GM18507 (cell line): ENCODE results near the gene ALOXE3.

Experiments used
- DNase-seq: peaks from one replicate; pipeline ENCODE4 v3.0.0; 2011; ENCODE audit warnings: low read depth; ENCODE audit not compliant: insufficient read length; ENCODE audit errors: extremely low spot score
- FAIRE-seq: peaks from 2 replicates; lab custom pipeline; 2011; peaks lifted over from hg19 to GRCh38; lab: Jason Lieb, UNC

The ALOXE3 gene

DNA sequence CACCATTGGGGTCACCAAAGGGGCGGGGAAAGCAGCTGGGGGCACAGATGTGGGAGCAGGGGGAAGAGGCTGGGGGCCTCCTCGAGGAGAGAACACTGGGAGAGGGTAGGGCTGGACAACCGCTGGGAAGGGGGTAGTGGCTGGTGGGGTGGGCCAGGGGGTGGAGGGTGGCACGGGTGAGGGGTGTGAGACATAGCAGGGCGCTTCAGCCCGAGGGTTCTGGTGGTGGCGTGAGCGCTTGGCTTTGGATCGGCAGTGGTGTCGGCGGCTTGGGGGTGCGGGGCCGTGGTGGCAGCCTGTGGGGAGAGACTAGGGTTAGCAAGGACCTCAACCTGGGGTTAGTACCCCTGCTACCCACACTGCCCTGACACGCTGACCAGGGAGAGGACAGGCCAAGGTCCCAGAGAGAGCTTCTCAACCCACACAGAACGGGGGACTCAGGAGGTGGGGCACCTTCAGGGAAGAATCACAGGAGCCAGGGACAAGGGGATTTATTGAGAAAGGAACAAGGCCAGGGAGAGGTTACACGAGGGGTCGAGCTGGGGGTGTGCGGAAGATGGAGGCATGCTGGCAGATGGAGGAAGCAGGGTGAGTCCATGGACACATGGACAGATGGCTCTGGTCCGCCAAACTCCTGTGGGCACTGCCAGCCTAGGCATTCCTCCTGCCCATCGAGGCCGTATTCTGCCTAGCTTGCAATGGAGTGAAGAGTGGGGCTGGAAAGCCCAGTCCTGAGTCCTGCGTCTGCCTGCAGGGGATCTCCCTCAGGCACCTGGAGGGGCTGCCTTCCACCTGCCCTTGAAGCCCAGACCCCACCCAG is 25.5 kb upstream of the ALOXE3 start:
- DNase-seq (no peak), FAIRE-seq (no peak)

DNA sequence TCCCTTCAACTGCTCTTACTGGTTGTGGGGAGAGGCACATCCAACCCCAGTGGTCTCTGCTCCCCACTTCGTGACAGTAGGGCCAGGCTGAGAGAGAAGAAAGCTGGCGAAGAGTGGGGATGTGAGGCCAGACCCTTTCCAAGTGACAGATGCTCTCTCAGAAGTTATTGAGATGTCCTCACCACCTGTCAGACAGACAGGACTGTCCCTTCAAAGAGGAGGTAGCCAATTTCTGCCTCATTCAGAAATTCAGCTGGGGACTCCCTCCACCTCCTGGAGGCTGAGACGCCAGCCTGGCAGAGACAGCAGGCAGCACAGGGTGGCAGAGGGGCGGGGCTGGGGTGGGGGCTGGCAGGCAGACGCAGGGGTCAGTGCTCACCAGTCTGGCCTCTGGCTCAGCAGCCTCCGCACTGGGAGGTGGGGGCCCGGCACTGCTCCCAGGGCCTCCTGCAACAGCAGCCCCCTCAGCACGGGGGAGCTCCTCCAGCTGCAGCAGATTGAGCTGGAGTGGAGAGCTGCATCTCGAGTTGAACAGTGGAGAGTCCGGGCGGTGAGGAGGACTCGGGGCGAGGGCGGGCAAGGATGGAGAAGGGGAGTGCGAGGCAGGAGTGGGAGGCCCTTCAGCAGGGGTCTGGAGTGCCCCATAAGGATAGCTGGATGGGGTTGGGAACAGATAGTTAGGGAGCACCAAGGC is 24.7 kb upstream of the ALOXE3 start:
- DNase-seq = no peak
- no peak for FAIRE-seq

DNA sequence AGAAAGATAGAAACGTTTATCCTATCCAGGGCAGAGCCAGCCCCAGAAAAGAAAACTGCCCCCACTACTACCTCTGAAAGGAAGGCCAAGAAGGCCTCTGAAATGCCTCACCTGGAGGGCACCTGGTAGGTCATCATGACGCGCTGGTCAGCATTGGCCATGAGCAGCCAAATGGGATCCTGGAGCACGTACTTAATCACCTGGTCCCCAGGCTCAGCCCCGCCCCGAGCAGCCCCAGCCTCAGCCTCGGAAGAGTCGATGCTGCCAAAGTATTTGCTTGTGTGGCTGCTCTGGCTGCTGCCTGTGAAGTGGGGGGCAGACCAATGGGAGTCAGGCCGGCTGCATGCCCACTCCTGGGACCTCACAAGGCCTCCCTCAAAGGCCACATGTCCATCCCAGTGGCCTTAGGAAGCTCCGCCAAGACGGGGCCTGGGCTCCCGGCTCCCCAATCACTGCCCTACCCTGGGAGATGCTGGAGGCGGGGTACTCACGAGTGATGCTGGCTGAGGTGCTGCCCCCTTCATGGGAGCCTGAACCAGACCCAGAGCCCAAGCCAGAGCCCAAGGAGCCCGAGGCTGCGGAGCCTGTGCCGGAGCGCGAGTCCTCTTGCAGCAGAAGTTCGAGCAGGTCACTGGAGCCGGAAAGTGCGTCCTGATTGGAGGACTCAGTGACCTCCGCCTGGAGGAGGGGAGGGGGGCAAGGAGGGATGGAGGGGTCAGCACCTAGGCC is 24.0 kb upstream of the ALOXE3 start:
- FAIRE-seq (no peak), DNase-seq (no peak)

DNA sequence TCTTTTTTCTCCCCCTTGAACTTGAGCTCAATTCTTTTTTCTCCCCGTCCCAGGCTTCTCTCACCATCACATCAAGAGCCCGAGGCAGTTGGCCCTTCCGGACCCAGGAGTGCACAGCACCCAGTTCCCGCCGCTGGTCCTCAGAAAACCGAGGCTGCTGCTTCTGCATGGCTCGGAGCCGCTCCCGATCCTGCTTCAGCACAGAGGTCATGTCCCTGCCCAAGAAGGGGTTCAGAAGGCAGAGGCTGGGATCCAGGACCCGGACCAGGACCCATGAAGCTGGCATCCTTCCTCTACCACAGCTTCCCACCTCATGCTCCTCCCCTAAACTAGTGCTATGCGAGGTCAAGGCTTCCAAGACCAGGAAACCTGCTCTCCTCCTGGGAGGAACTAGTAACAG is 23.4 kb upstream of the ALOXE3 start:
- no peak for DNase-seq
- no peak for FAIRE-seq

DNA sequence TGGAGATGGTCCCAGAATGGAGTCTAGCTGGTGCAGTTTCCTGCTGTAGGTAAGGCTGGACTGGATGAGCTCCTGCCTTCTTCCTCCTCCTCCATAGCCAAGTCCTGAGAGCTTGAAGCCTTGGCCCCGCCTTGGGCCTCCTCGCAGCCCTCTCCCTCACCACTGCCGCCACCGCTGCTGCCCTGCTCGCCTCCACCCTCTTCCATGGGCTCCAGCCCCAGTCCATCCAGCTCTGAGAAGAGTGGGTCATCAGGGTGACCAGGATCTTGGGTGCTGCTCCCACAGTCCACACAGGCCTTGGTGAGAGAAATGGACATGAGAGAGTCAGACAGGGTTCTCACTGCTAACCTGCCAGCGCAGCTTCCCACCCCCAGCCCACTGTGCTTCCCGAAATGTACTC is 22.7 kb upstream of the ALOXE3 start:
- DNase-seq (no peak), FAIRE-seq (no peak)

DNA sequence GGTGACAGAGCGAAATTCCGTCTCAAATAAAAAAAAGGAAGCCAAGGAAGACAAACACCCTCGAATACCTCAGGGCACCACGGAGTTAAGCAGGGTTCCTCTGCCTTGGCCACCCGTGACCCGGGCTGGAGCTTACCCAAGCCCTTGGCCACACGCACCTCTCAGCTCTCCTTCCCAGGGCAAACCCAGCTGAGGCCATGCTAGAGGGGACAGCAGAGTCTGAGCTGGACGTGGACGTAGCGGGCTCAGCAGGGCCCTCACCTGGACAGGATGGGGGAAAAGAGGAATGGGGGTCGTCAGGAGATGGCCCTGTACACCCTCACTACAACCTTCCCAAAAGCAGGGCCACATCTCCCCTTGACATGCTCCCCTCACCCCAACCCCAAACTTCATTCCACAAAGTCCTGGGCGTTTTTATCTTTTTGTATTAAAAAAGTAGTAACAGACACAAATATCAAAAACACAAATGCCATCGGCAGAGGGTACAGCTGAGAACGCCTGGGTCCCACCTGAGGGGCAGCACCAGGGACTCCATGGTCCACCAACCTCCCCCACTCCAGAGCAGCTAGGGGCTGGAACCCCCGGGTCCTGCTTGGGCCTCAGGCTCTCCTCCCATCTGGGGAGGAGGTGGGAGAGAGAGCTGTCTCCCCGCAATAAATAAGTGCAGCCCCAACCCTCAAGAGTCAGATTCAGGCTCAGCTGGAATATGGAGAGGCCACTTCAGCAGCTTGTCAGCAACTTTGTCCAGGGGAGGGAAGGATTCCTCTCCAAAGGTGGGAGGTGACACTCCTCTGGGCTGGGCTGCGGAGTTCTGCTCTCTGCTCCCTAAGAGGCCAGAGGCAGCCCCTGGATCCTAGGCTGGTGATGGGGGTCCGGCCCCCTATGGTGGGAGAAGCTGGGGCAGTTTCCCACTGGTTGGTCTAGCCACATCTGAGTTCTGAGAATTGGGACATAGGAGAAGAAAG is 22.0 kb upstream of the ALOXE3 start:
- no peak for DNase-seq
- no peak for FAIRE-seq

DNA sequence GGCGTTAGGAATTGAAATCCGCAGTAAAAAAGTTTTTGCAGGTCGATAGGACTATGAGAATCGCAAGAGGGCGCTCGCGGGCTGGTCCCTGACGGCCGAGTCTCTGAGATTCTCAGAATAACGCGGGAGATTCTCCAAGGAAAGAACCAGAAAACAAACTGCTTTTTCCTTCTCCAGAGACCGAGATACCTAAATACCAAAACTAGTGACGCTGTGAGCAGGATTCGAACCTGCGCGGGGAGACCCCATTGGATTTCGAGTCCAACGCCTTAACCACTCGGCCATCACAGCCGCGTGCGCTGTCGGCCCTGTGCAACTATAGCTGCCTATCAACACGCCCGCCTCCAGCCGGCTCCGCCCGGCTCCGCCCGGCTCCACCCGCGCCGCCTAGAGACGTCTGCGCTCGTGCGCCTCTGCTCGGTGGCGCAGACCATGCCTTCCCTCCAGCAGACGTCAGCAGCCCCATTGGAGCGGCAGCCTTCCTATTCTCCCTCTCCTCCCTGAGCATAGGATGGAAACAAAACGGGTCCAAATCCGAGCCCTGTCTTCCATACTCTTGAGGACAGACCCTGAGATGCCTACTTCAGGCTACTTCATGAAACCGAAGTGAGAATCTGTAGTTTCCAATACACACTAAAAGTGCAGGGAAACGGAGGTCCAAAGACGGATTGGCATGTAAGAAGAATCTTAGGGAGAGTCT is 20.5 kb upstream of the ALOXE3 start:
- FAIRE-seq = peak; percentile 94

DNA sequence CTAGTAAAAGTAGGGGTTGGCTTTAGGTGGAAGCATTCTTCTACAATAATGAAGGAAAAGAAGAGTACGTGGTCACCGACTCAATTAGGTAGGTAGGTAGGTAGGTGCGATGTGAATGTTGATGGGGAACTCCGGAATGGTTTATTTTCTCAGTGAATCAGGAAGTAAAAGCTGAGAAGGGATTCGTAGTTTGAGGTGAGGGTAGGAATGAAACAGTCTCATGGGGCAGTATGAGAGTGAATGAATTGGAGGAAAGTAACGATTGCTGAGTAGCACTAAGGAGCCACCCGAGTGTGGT is 20.0 kb upstream of the ALOXE3 start:
- no peak for DNase-seq
- FAIRE-seq = no peak

More for the DNA sequence above, 20.5 kb upstream of the ALOXE3 start:
- peak; percentile 81 for DNase-seq

DNA sequence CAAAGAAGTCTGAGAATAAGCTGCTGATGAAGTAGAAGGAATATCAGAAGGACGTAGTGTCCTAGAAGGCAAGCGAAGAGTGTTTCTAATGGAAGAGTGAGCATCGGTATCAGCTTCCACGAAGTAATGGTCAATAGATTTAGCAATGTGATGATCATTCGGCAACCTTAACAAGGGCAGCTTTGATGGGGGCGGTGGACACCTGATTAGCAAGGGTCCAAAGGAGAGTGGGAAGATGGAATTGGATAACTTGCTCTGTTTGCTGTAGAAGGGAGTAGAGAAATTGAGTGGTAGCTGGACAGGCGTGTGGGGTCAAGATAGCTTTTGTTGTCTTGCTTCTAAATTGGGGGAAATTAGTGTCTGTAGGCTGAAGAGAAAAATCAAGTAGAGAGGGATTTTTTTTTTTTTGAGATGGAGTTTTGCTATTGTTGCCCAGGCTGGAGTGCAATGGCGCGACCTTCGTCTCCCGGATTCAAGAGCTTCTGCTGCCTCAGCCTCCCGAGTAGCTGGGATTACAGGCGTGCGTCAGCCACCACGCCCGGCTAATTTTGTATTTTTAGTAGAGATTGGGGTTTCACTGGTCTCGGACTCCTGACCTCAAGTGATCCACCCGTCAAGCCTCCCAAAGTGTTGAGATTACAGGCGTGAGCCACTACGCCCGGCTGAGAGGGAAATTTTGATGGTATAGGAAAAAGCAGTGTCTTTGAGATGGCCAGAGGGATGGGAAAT is 19.5 kb upstream of the ALOXE3 start:
- FAIRE-seq = no peak
- DNase-seq = no peak

DNA sequence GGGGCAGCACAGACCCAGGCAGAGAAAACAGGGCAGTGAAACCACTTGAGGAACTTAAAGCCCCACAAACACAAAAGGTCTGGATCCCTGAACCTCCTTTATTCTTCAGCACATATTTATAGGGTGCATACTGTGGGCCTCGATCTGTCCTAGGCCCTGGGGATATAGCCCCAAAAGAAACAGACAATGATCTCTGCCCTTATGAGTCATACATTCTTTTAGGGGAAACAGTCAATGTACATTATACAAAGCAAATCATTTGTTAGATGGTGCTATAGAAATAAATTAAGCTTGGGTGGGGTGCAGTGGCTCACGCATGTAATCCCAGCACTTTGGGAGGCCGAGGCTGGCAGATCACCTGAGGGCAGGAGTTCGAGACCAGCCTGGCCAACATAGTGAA is 15.6 kb upstream of the ALOXE3 start:
- DNase-seq (no peak), FAIRE-seq (no peak)

DNA sequence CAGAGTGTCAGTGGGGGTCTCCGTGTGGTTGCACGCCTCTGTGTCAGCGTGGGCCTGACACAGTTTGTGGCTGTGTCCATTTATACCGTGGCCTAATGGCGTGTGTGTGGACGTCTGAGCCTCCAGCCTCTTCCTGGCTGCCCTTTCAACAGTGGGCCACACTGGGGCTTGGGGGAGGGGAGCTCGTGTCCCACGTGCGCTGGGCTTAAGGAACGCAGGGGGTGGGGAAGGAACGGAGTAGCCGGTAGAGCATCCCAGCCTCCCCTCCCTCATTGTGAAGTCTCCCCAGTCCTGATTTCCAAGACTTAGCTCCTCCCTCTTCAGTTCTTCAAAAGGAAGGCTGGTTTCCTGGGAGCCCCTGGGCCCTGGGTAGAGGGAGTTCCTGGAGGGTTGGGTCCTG is 15.1 kb upstream of the ALOXE3 start:
- DNase-seq (no peak), FAIRE-seq (no peak)

DNA sequence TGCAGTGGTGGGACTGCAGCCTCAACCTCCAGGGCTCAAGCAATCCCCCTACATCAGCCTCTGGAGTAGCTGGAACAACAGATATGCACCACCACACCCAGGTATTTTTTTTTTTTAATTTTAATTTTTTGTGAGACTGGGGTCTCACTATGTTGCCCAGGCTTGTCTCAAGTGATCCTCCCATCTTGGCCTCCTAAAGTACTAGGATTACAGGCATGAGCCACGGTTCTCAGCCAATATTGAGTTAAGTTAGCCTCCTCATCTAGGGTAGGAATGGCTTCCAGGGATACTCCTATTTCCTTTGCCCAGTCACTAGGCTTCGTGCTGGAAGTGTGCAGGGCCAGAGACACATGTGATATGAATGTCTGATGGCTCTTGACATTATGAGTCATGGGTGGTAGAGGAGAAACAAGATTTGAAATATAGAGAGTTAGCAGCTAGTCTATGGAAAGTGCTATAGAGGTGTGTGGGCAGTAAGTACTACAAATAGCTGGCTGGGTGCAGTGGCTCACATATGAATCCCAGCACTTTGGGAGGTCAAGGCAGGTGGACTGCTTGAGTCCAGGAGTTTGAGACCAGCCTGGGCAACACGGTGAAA is 13.6 kb upstream of the ALOXE3 start:
- no peak for FAIRE-seq

DNA sequence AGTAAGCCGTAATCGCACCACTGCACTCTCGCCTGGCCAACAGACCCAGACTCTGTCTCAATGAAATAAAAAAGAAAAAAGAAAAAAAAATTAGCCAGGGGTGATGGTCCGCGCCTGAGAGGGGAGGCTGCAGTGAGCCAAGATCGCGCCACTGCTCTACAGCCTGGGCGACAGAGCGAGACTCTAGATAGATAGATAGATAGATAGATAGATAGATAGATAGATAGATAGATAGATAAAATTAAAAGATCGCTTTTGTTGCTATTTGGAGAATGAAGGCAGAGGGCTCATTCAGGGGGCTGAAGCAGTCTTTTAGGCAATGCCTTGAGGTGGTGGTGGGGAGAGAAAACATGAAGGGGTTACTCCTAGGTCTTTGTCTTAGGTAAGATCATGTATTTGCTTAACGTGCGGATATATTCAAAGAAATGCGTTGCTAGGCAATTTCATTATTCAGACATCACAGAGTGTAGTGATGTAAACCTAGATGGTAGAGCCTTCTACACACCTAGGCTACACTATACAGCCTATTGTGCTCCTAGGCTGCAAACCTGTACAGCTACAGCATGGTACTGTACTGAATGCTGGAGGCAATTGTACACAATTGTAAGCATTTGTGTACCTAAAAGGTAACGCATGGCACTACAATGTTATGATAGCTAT is 9.9 kb upstream of the ALOXE3 start:
- no peak for DNase-seq
- no peak for FAIRE-seq

More for the DNA sequence above, 13.6 kb upstream of the ALOXE3 start:
- DNase-seq = no peak

DNA sequence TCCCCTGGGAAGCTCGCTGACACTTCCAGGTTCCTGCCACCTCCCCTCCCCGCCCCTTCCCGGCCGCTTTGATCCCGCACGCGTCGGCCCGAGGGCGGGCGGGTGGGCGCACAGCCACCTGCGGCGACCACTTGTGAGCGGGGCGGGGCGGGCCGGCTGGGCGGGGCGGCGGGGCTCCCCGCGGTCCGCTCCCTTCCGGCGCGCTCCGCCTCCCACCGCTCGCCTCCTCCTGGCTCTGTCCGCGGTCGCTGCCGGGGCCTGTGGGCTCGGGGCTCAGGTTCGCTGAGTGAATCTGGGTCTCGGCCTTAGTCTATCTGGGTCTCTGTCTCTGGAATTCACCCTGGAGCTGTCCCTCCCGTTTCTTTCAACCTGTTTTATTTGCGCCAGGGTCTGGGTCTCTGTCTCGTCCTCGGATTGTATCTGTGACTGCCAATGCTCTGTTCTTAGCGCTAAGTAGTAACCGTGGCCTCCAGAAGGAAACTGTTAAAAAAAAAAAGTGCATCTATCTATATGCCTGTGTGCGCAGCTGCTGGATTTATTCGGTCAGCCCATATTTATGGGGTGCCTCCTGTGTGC is 8.3 kb upstream of the ALOXE3 start:
- DNase-seq (no peak), FAIRE-seq (peak; percentile 39)

DNA sequence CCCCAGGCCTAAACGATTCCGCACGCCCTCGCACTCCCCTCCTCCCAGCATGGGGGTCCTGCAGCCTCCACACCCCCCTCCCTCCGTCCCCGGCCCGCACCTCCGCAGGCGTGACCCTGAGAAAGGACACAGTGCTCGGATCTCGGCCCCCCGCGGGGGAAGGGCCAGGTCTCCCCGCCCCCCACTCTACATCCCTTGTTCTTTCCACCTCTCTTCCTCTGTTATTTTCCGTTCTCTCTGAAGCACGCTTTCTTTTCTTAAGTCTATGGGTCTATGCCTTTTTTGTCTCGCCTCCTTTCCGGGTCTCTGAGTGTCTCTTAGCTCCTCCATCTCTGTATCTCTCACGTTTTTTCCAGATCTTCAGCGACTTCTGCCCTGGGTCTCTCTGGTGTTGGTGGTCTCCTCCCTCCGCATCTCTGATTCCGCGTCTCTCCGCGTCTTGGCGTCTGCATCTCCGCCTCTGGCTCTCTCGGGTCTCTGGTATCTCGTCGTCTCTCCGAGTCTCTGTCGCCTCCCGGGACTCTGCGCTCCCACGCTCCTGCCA is 7.7 kb upstream of the ALOXE3 start:
- FAIRE-seq (no peak), DNase-seq (no peak)

DNA sequence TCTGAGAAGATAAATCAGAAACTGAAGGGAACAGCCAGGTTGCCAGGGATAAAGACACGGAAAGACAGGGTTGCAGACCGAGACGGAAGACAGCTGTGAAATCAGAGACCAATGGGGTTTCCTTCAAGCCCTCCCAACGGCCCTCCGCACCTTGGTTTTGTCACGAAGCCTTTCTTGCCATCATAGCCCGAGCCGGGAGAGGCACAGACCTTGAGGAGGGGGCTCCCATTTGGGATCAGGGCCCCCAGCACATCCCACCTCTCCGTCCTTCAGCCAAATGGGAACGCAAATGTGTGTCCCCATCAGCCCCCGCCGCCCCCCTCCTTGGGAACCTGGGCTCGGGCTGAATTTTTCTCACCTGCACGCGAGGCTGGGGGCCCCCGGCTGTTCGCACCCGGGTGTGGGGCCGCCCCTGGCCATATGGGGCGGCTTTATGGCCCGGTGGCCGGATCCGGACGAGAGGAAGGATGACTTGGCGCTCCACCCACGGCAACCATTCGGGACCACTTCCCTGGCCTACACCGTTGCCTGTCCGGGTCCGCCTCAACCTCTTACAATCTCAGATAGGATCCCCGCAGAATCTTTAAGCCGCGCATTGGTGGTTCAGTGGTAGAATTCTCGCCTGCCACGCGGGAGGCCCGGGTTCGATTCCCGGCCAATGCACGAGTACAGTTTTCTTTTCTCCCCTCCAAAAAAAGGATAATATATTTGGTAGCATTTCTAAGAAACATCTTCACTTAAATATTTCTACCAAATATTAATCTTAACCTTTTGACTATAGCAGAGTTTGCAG is 7.0 kb upstream of the ALOXE3 start:
- DNase-seq (no peak), FAIRE-seq (peak; percentile 47)
